ENCODE results near the gene EDAR. TPM values are rescaled to one million over a fixed set of nuclear protein-coding genes. Genes with fewer than 3 reads are reported as not detected.

EDAR gene
- total and polyA plus RNA-seq, 2 of the 8 experiments (the other 6 are each of a cell fraction or from before 2014, with no cell fraction given): not detected

DNA sequence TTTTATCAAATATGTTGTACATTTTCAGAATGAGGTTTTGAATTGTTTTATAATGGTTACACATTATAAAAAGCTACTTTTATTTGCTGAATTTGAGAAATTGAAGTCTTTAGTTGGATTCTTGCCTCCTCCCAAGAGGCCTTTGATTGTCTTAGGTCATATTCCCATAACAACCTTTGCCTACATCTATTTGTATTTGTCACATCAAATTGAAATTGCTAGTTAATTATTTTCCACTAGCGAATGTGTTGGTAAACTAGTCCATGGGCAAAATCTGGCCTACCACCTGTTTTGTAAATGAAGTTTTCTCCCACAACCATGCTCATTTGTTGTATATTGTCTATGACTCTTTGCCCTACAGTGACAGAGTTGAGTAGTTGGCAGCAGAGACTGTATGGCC, 142.0 kb downstream of the EDAR start (continued):
- no peak for TF ChIP-seq CHD7 (IDR thresholded peaks at IDR 0.05; ENCODE audit: insufficient replicate concordance, low read length)
- no peak for TF ChIP-seq CREB1 (IDR thresholded peaks at IDR 0.05)
- TF ChIP-seq CEBPB (IDR thresholded peaks at IDR 0.05; ENCODE audit: low read depth, low read length): no peak
- TF ChIP-seq EGR1 (IDR thresholded peaks at IDR 0.05; ENCODE audit: borderline replicate concordance, low read depth, low read length): no peak
- no peak for TF ChIP-seq JUND (IDR thresholded peaks at IDR 0.05; ENCODE audit: low read length)
- TF ChIP-seq NANOG (IDR thresholded peaks at IDR 0.05; ENCODE audit: insufficient read depth, low read depth, low read length, poor library complexity, severe bottlenecking): no peak
- TF ChIP-seq MAFK (IDR thresholded peaks at IDR 0.05; ENCODE audit: low read depth, low read length): no peak
- no peak for TF ChIP-seq HDAC6 (IDR thresholded peaks at IDR 0.05; ENCODE audit: low read depth, low read length)
- no peak for TF ChIP-seq GABPA (IDR thresholded peaks at IDR 0.05; ENCODE audit: borderline replicate concordance, insufficient read depth, low read length)
- TF ChIP-seq POLR2AphosphoS5 (IDR thresholded peaks at IDR 0.05; ENCODE audit: low read depth, low read length): no peak

Data from H1 (cell line).